KMS-11 (cell line): ENCODE results near the gene NPR1.

Experiments used
- H2AFZ ChIP-seq: fragments of 200-600 bp; sonication (generic); 2 replicates; pipeline ENCODE4 v1.6.1; 2016; ENCODE audit warnings: antibody characterized with exemption, mixed run types, low read depth
- H3K27ac ChIP-seq: fragments of 200-600 bp; sonication (generic); 2 replicates; pipeline ENCODE4 v1.6.1; 2016; ENCODE audit warnings: mild to moderate bottlenecking, mixed run types
- H3K27me3 ChIP-seq: fragments of 200-600 bp; sonication (generic); 2 replicates; pipeline ENCODE4 v1.6.1; 2017; ENCODE audit warnings: mild to moderate bottlenecking, low read depth, mixed run types, moderate library complexity; ENCODE audit not compliant: insufficient read depth
- H3K36me3 ChIP-seq: fragments of 200-600 bp; sonication (generic); 2 replicates; pipeline ENCODE4 v1.6.1; 2017; ENCODE audit warnings: mild to moderate bottlenecking, mixed run types; ENCODE audit not compliant: insufficient read depth
- H3K4me1 ChIP-seq: fragments of 200-600 bp; sonication (generic); 2 replicates; pipeline ENCODE4 v1.6.1; 2016; ENCODE audit warnings: mild to moderate bottlenecking, low read depth, mixed run types; ENCODE audit not compliant: poor library complexity, severe bottlenecking
- H3K4me2 ChIP-seq: fragments of 200-600 bp; sonication (generic); 2 replicates; pipeline ENCODE4 v1.7.0; 2016; ENCODE audit warnings: mild to moderate bottlenecking, mixed run types
- H3K4me3 ChIP-seq: fragments of 200-600 bp; sonication (generic); IDR thresholded peaks from 2 replicates; pipeline ENCODE4 v1.6.1; 2017; ENCODE audit warnings: low read depth, low read length, mixed read lengths; ENCODE audit not compliant: insufficient read depth
- H3K79me2 ChIP-seq: fragments of 200-600 bp; sonication (generic); 2 replicates; pipeline ENCODE4 v1.6.1; 2016; ENCODE audit warnings: low read depth, mixed run types; ENCODE audit not compliant: insufficient read depth
- H3K9ac ChIP-seq: fragments of 200-600 bp; sonication (generic); 2 replicates; pipeline ENCODE4 v1.6.1; 2016; ENCODE audit warnings: mild to moderate bottlenecking, mixed run types
- H4K20me1 ChIP-seq: fragments of 200-600 bp; sonication (generic); 2 replicates; pipeline ENCODE4 v1.6.1; 2016; ENCODE audit warnings: mild to moderate bottlenecking, mixed run types; ENCODE audit not compliant: insufficient read depth
- CTCF ChIP-seq: fragments of 200-600 bp; sonication (generic); conservative IDR thresholded peaks from 2 replicates; pipeline ENCODE4 v1.6.1; 2017; ENCODE audit warnings: low read depth, mild to moderate bottlenecking, antibody characterized with exemption, low read length, moderate library complexity, mixed read lengths

NPR1 gene

GRCh38 chr1:153647346-153647714, 31.2 kb upstream of the NPR1 start:
- no peak overlapping the region for H2AFZ ChIP-seq

GRCh38 chr1:153648000-153648643, 30.4 kb upstream of the NPR1 start:
- peaks cover 5% of the 10 kb centered on the region for H3K4me1 ChIP-seq
- no peak for TF ChIP-seq CTCF
- H3K27ac ChIP-seq: no peak overlapping the region
- no peaks in the 10 kb centered on the region for H3K79me2 ChIP-seq
- H3K27me3 ChIP-seq: no peaks in the 10 kb centered on the region
- H3K4me2 ChIP-seq: no peak overlapping the region
- H2AFZ ChIP-seq: no peak overlapping the region
- no peaks in the 10 kb centered on the region for H4K20me1 ChIP-seq
- H3K4me3 ChIP-seq: no peak overlapping the region
- no peak overlapping the region for H3K9ac ChIP-seq
- H3K36me3 ChIP-seq: peaks cover 26% of the 10 kb centered on the region

More at GRCh38 chr1:153647346-153647714, 31.2 kb upstream of the NPR1 start:
- peaks cover 5% of the 10 kb centered on the region for H3K4me1 ChIP-seq
- peaks cover 33% of the 10 kb centered on the region for H3K36me3 ChIP-seq
- H3K4me3 ChIP-seq: no peak overlapping the region
- no peaks in the 10 kb centered on the region for H3K27me3 ChIP-seq
- no peak overlapping the region for H3K4me2 ChIP-seq
- no peaks in the 10 kb centered on the region for H3K79me2 ChIP-seq
- TF ChIP-seq CTCF: no peak
- no peak overlapping the region for H3K9ac ChIP-seq
- no peak overlapping the region for H3K27ac ChIP-seq
- H4K20me1 ChIP-seq: no peaks in the 10 kb centered on the region

GRCh38 chr1:153649137-153649862, 29.2 kb upstream of the NPR1 start:
- TF ChIP-seq CTCF: no peak; the same call in 1 of the 2 replicates
- Histone ChIP-seq H3K4me2 (no peak overlapping the region), H3K36me3 (peaks cover 16% of the 10 kb centered on the region), H3K9ac (no peak overlapping the region), H2AFZ (no peak overlapping the region), H3K4me1 (peaks cover 5% of the 10 kb centered on the region), H3K27ac (no peak overlapping the region; the same call in 1 of the 2 replicates), H3K79me2 (no peaks in the 10 kb centered on the region), H3K4me3 (no peak overlapping the region), H3K27me3 (no peaks in the 10 kb centered on the region), H4K20me1 (no peaks in the 10 kb centered on the region)

- Histone ChIP-seq H3K79me2 (no peaks in the 10 kb centered on the region), H3K27ac (no peak overlapping the region; the same call in 1 of the 2 replicates), H3K4me2 (no peak overlapping the region), H3K27me3 (no peaks in the 10 kb centered on the region), H3K4me3 (no peak overlapping the region), H3K36me3 (peaks cover 11% of the 10 kb centered on the region), H4K20me1 (no peaks in the 10 kb centered on the region), H2AFZ (no peak overlapping the region), H3K9ac (no peak overlapping the region), H3K4me1 (peaks cover 5% of the 10 kb centered on the region)
- TF ChIP-seq CTCF: no peak; the same call in 1 of the 2 replicates
Measured at GRCh38 chr1:153649863-153650235, 28.6 kb upstream of the NPR1 start.
